ENCODE data around the gene TMEM8B.

Gene TMEM8B

GRCh38 chr9:35790385-35791296 is 38.4 kb upstream of the TMEM8B start:
- TF ChIP-seq MAX (IDR thresholded peaks at IDR 0.05; ENCODE audit: low read depth, low read length) (no peak), MYC (IDR thresholded peaks at IDR 0.05; ENCODE audit: low read depth, low read length) (no peak), CTCF (IDR thresholded peaks at IDR 0.05; ENCODE audit: low read depth, low read length) (peak; percentile 58)
- DNase-seq (ENCODE audit: low read depth) = peak; percentile 63
- H3K4me3 ChIP-seq (ENCODE audit: low read depth, low read length) = no peak overlapping the region

DNA sequence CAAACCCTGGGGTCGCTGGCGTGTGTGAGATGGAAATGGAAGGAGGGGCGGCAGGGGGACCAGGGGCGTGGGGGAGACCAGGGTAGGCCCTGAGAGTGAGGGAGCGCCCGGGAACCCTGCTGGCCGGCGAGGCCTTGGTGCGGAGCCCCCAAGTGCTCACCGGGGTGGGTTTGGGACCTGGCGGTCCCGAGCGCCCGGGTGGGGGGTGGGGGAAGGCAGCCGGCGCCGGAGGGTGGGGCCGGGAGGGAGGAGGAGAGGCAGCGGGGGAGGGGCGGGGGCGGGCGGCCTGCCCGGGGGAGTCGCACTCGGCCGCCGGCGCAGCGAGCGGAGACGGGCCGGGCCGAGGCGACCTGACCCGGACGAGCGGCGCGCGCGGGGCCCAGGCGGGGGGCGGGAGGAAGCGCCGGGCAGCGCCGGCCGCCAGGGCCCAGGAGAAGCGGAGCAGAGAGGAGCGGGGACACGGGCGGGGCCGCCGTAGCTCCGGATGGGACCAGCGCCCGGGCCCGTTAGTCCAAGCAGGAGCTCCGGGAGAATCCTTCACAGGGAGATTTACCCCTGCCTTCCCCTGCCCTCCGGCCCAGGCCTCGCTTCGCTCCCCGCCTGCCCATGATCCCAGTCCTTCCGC is 37.6 kb upstream of the TMEM8B start, which contains the start of gene NPR2:
NPR2 (plus strand) TSS at position 295 of the 625 bp plus-strand sequence. CDS start 818 bp downstream, outside the sequence.
- H3K4me3 ChIP-seq (ENCODE audit: low read depth, low read length) = no peak within 1 kb of the TSS
- no peak for DNase-seq (ENCODE audit: low read depth)
- TF ChIP-seq POLR2A (IDR thresholded peaks at IDR 0.05; ENCODE audit: extremely low read depth, insufficient read length) (no peak), MYC (IDR thresholded peaks at IDR 0.05; ENCODE audit: low read depth, low read length) (no peak), CTCF (IDR thresholded peaks at IDR 0.05; ENCODE audit: low read depth, low read length) (no peak)

- H3K4me3 ChIP-seq (ENCODE audit: low read depth, low read length) = no peak overlapping the region
- DNase-seq (ENCODE audit: low read depth) = no peak
- TF ChIP-seq CTCF (IDR thresholded peaks at IDR 0.05; ENCODE audit: low read depth, low read length) (no peak), POLR2A (IDR thresholded peaks at IDR 0.05; ENCODE audit: extremely low read depth, insufficient read length) (no peak), MAX (IDR thresholded peaks at IDR 0.05; ENCODE audit: low read depth, low read length) (no peak), MYC (IDR thresholded peaks at IDR 0.05; ENCODE audit: low read depth, low read length) (no peak)
Measured at GRCh38 chr9:35792024-35792813, 36.8 kb upstream of the TMEM8B start.

- TF ChIP-seq MYC (IDR thresholded peaks at IDR 0.05; ENCODE audit: low read depth, low read length) (no peak), CTCF (IDR thresholded peaks at IDR 0.05; ENCODE audit: low read depth, low read length) (no peak), MAX (IDR thresholded peaks at IDR 0.05; ENCODE audit: low read depth, low read length) (no peak), POLR2A (IDR thresholded peaks at IDR 0.05; ENCODE audit: extremely low read depth, insufficient read length) (no peak)
- no peak for DNase-seq (ENCODE audit: low read depth)
- H3K4me3 ChIP-seq (ENCODE audit: low read depth, low read length) = no peak overlapping the region
Measured at GRCh38 chr9:35792826-35793225, 36.2 kb upstream of the TMEM8B start.

DNA sequence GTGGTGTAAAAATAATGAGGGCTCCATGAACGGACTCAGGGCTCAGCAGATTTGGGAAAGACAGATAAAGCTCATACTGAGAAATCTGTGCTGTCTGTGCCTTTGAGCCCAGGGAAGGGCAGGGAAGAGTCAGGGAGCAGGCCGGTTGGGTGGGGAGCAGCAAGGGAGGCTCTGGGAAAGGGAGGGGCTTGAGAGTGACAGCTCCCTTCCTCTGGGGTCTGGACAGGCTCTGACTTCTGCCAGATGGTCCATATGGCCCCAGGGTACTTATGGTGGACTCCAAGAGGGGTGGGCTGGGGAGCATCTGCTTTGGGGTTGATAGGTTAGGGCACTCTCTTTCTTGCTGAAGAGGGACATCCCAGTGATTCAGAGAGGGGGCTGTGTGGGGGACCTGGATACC is 35.6 kb upstream of the TMEM8B start:
- DNase-seq (ENCODE audit: low read depth) = no peak
- no peak for TF ChIP-seq CTCF (IDR thresholded peaks at IDR 0.05; ENCODE audit: low read depth, low read length)
- no peak for TF ChIP-seq MYC (IDR thresholded peaks at IDR 0.05; ENCODE audit: low read depth, low read length)
- no peak for TF ChIP-seq POLR2A (IDR thresholded peaks at IDR 0.05; ENCODE audit: extremely low read depth, insufficient read length)
- TF ChIP-seq MAX (IDR thresholded peaks at IDR 0.05; ENCODE audit: low read depth, low read length) = no peak
- H3K4me3 ChIP-seq (ENCODE audit: low read depth, low read length) = no peak overlapping the region
